AML-193 (cell line): ENCODE data around the gene BAIAP2.
"Not testable (repeated sequence)": the region's sequence is repeated elsewhere in the genome, so short reads cannot be mapped to it uniquely, and the experiment has no call there.

Experiments used
- DNase-seq, 2 experiments: peaks; one replicate each; lab custom pipeline; 2025; lab: John Stamatoyannopoulos, UW

The BAIAP2 gene

GRCh38 chr17:81025065-81025740, 9.7 kb upstream of the BAIAP2 start:
- DNase-seq, result no peak

- DNase-seq, result no peak
These were observed 9.2 kb upstream of the BAIAP2 start for GRCh38 chr17:81025741-81026129.

GRCh38 chr17:81026266-81027036, 8.5 kb upstream of the BAIAP2 start:
- no peak for DNase-seq

GRCh38 chr17:81027038-81027437, 7.9 kb upstream of the BAIAP2 start:
- no peak for DNase-seq

GRCh38 chr17:81027591-81028505, 7.1 kb upstream of the BAIAP2 start:
- DNase-seq, result no peak

- DNase-seq, result no peak
These were observed 6.5 kb upstream of the BAIAP2 start for GRCh38 chr17:81028506-81028858.

- DNase-seq, result no peak
These were observed 5.1 kb upstream of the BAIAP2 start for GRCh38 chr17:81029859-81030258.

- DNase-seq, result not testable (repeated sequence)
These were observed 4.6 kb upstream of the BAIAP2 start for GRCh38 chr17:81030312-81030711.

- no peak for DNase-seq
These were observed 4.0 kb upstream of the BAIAP2 start for GRCh38 chr17:81030741-81031565.

GRCh38 chr17:81031566-81032550, 3.1 kb upstream of the BAIAP2 start:
- no peak for DNase-seq

GRCh38 chr17:81032641-81033480, 2.1 kb upstream of the BAIAP2 start:
- no peak for DNase-seq

- DNase-seq, result peak; percentile 29 to 47
These were observed 1.3 kb upstream of the BAIAP2 start for GRCh38 chr17:81033535-81034167.

GRCh38 chr17:81034168-81034777, 678 bp upstream of the BAIAP2 start:
- no peak for DNase-seq

- DNase-seq, result peak; percentile 15 to 28
These were observed 708 bp downstream of the BAIAP2 start for GRCh38 chr17:81035521-81036196.

GRCh38 chr17:81036197-81036941, 1.4 kb downstream of the BAIAP2 start:
- no peak for DNase-seq

GRCh38 chr17:81037026-81037797, 2.3 kb downstream of the BAIAP2 start:
- DNase-seq, result no peak
